GM18505 (cell line): ENCODE results near the gene SOX15.

Experiments
- ATAC-seq: cut with Tn5 transposase; IDR thresholded peaks from one replicate; pipeline ENCODE4 v1.9.1; 2021; ENCODE audit not compliant: unreplicated experiment
- POLR2A ChIP-seq: IDR thresholded peaks from 4 replicates; pipeline ENCODE4 v1.6.1; 2011; ENCODE audit warnings: borderline replicate concordance; ENCODE audit not compliant: insufficient read depth, insufficient read length; ENCODE audit errors: extremely low read depth

SOX15 gene

DNA sequence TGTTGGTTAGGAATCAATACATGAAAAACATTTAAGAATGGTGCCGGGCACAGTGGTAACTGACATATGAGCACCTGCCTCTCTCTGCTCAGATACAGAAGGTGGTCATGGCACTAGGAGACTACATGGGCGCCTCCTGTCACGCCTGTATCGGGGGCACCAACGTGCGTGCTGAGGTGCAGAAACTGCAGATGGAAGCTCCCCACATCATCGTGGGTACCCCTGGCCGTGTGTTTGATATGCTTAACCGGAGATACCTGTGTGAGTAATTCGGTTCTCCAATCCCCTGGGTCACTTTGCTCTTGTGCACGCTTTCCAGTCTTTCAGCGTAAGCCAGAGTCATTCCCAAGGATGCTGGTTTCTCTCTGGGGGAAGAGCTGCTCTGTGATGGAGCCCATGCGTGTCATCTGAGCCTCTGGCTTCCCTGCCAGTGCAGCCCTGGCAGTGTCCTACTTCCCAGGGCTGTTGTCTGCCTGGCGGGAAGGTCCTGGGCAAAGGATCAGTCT is 13.4 kb downstream of the SOX15 start:
- ATAC-seq = no peak
- peak; percentile 51 for TF ChIP-seq POLR2A

DNA sequence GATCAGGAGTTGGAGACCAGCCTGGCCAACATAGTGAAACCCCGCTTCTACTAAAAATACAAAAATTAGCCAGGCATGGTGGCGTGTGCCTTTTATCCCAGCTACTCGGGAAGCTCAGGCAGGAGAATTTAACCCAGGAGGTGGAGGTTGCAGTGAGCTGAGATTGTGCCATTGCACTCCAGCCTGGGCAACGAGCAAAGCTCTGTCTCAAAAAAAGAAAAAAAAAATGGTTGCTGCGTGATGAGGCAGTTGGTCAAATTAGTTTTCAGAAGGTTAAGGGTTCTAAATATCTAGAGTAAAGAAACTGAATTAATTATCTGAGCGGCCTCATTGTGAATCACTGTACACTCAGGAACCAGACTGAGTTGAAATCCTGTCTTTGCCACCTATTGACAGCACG is 13.9 kb downstream of the SOX15 start:
- ATAC-seq = no peak
- no peak for TF ChIP-seq POLR2A

DNA sequence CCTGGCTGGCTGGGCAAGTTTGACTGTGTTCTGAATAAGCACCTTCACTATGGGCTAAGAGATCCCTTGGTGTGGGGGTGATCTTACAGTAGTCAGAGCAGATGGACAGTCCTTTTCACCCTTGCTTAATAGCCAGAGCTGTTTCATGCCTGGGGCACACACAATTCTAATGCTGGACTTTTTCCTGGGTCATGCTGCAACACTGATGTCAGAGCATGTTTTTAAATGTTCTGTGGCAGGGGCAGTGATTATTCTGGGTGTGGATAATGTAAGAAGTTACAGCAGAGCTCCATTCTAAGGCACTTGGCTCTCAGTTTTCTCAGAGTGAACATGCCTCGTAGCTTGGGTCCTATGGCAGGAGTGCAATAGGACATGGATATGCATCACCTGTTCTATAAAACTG is 14.4 kb downstream of the SOX15 start:
- ATAC-seq = no peak
- TF ChIP-seq POLR2A = no peak

DNA sequence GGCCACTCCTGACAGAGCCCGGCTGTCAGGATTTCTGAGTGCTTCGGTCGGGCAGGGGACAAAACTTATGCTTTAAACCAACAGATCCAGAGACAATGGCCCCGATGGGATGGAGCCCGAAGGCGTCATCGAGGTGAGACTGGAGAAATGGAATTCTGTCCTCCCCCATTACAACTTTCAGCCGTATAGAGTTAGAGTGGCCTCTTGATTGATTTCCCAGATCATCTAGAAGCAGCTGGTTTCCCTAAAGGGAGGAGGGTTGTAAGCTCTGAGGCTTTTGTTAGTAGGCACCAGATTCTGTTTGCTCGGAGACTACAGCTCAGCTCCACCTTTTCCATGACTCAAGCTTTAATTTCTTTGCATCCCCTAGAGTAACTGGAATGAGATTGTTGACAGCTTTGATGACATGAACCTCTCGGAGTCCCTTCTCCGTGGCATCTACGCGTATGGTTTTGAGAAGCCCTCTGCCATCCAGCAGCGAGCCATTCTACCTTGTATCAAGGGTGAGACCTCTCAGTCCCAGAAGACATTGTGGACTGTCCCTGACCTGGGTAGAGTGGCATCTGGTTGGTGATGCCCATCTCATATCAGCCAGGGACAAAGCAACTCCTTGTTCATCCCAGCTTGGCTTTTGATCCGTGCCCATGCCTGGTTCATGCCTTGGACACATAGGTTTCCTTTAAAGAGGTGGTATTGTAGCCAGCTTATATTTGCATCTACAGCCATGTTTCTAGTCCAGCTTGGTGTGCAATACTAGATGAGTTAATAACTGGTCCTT is 15.5 kb downstream of the SOX15 start:
- no peak for ATAC-seq
- no peak for TF ChIP-seq POLR2A

DNA sequence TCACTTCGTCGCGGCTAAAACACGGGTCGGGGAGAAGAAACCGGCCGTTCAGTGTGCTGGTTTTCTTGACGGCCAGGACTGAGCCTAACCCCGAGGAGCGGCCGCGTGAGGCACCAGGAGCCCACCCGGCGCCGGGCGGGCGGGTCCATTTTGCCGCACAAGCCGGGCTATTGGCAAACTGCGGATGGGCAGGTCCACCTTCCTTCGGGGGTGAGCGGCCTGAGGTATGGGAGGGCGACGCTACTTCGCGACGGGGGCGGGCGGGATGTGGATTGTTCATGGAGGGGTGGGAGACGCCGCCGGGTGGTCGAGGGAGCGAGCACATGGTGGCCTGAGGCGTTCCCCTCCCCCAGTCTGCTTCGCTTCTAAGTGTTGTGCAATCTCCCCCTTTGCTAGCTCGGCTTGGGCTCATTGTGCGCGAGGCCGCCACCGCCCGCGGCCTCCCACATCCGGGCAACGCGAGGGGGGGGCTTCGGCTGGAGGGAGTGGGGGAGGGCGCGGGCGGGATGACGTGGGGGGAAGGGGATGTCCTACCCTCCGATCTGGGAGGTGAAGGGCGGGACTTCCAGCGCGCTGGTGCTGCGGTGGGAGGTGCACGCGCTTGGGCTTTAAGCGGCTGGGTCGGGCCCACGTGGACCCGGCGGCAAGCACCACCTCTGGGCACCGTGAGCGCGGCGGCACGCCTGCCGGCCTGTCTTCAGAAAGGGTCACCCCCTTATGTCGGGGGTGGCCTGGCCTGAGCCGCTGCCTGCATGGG is 16.4 kb downstream of the SOX15 start:
- peak; percentile 61 for TF ChIP-seq POLR2A
- no peak for ATAC-seq

DNA sequence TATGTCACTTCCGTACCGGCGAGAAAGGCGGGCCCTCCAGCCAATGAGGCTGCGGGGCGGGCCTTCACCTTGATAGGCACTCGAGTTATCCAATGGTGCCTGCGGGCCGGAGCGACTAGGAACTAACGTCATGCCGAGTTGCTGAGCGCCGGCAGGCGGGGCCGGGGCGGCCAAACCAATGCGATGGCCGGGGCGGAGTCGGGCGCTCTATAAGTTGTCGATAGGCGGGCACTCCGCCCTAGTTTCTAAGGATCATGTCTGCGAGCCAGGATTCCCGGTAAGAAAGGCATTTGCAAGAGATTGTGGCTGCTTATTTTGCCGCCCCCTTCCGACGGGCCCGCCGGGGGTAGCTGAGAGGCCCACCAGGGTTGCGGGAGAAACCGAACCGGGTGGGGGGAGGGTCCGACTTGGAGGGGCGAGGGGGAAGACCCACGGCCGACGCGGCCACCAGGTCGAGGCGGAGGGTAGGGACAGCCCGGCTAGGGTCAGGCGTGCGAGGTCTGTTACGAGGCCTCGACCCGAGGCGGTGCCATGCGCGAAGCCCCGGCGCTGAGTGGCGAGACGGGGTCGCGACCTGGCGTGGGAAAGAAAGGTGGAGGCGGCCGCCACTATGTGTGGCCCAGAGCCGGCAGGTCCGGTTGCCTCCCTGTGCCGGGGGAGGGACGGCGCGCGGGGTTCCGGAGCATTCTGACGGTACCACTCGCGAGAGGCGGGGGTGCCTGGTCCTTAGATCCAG is 17.1 kb downstream of the SOX15 start:
- peak; percentile 83 for ATAC-seq
- TF ChIP-seq POLR2A = peak; percentile 99

DNA sequence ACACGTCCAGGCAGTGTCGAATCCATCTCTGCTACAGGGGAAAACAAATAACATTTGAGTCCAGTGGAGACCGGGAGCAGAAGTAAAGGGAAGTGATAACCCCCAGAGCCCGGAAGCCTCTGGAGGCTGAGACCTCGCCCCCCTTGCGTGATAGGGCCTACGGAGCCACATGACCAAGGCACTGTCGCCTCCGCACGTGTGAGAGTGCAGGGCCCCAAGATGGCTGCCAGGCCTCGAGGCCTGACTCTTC is 17.6 kb downstream of the SOX15 start:
- no peak for TF ChIP-seq POLR2A
- no peak for ATAC-seq

DNA sequence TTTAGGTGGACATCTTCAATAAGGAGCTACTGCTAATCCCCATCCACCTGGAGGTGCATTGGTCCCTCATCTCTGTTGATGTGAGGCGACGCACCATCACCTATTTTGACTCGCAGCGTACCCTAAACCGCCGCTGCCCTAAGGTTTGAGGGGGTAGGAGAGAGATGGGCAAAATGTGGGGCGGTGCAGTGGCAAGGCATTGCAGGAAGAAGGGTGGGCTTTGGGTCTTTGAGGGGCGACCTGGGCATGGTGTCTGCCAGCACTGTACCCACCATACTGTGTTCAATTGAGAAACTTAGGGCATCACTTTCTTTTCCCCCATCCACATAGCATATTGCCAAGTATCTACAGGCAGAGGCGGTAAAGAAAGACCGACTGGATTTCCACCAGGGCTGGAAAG is 19.5 kb downstream of the SOX15 start:
- no peak for ATAC-seq
- TF ChIP-seq POLR2A = no peak

DNA sequence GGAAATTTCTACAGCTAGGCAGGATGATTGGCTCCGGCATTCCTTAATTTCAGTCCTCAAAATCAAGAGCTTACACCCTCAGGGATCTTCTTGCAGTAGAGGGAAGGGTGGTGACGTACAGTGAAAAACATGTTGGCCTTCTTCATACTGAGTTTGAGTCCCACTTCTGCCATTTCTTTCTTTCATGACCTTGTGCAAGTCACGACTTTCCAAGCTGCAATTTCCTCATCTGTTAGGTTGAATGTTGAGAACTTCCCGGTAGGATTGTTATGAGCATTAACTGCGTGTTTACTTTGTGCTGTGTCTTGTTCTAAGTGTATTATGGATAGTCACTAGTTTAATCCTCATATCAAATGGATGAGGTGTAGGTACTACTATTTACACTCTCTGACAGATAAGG is 20.3 kb downstream of the SOX15 start:
- no peak for TF ChIP-seq POLR2A
- ATAC-seq = no peak

DNA sequence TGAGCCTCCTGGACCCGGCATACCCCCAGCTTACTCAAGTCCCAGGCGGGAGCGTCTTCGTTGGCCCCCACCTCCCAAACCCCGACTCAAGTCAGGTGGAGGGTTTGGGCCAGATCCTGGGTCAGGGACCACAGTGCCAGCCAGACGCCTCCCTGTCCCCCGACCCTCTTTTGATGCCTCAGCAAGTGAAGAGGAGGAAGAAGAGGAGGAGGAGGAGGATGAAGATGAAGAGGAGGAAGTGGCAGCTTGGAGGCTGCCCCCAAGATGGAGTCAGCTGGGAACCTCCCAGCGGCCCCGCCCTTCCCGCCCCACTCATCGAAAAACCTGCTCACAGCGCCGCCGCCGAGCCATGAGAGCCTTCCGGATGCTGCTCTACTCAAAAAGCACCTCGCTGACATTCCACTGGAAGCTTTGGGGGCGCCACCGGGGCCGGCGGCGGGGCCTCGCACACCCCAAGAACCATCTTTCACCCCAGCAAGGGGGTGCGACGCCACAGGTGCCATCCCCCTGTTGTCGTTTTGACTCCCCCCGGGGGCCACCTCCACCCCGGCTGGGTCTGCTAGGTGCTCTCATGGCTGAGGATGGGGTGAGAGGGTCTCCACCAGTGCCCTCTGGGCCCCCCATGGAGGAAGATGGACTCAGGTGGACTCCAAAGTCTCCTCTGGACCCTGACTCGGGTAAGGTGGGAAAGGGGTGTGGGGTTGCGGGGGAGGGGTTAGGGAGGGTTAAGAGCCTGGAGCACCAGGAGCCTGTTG is 26.6 kb downstream of the SOX15 start:
- no peak for ATAC-seq
- no peak for TF ChIP-seq POLR2A

DNA sequence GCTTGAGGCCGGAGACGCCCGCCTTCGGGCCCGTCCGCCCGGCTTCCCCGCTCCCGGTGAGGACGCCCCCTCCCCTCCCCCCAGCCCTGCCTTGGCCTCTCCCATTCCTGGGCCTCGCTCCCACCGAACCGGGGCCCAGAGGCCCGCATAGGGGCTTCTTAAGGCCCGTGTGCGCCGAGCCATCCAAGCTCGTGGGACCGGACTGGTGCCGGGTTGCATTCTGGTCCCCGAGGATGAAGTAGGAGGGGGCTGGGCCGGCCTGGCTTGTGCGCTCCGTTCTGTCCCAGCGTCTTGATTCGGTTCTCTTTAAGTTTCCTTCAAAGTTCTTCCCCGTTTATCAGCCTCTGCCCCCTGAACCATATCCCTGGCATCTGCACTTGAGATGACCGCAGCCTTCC is 27.7 kb downstream of the SOX15 start:
- no peak for TF ChIP-seq POLR2A
- peak; percentile 10 for ATAC-seq

DNA sequence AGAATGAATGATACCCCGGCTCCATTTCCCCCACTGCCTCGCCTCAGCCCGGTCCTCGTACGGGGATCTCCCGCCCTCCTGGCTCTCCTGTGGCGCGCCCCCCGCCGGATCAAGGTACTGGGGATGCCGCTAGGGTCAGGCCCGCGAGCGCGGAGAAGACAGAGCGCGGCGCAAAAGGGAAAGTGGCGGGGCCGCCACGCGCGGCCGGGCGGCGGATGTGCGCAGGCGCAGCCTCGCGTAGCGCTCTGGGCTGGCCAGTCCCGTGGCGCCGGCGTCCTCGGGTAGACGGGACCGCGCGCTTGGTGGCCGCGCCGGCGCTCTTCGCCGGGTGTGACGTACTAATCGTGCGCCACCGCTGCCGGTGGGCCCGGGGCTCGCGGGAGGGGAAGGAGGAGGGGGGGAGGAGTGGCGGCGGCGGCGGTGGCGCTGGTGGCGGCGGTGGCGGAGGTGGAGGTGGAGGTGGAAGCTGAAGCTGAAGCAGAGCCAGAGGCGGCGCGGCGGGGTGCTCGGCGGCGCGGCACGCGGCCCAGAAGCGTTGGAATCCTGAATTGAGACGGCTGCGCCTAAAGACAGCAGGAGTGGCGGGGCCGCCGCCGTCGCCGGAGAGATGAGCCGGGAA is 28.2 kb downstream of the SOX15 start, which contains the start of gene SENP3:
SENP3 (plus strand) TSS at position 331 of the 619 bp plus-strand sequence. CDS start 1,158 bp downstream, outside the sequence.
- ATAC-seq = peak; percentile 49
- TF ChIP-seq POLR2A = peak; percentile 76
